Keratinocyte (primary cell): ENCODE measurements around the gene CUX1. TPM values are rescaled to one million over a fixed set of nuclear protein-coding genes. Genes with fewer than 3 reads are reported as not detected.

Experiments used
- DNase-seq: peaks from one replicate; pipeline ENCODE4 v3.0.0-alpha.2; 2011; ENCODE audit warnings: low read depth, missing footprints, low spot score
- FAIRE-seq: peaks from 2 replicates; lab custom pipeline; 2011; peaks lifted over from hg19 to GRCh38; lab: Jason Lieb, UNC
- H2AFZ ChIP-seq: 2 replicates; pipeline ENCODE4 v1.6.0; 2012; ENCODE audit warnings: low read length, control low read depth, inconsistent platforms; ENCODE audit not compliant: control insufficient read depth
- H3K27ac ChIP-seq: 2 replicates; pipeline ENCODE4 v1.5.1; 2011; ENCODE audit warnings: low read length; ENCODE audit not compliant: control insufficient read depth, insufficient read depth
- H3K27me3 ChIP-seq: 3 replicates; pipeline ENCODE4 v1.6.0; 2011; ENCODE audit warnings: low read length; ENCODE audit not compliant: control insufficient read depth, insufficient read depth; ENCODE audit errors: extremely low read depth
- H3K36me3 ChIP-seq, 2 experiments: 2 replicates in 1 of 2; 3 replicates in 1 of 2; pipeline ENCODE4 v1.5.1; 2011; ENCODE audit warnings: low read length in 2 of 2, mild to moderate bottlenecking in 1 of 2; ENCODE audit not compliant: control insufficient read depth in 2 of 2, insufficient read depth in 2 of 2; ENCODE audit errors: extremely low read depth in 1 of 2
- H3K4me1 ChIP-seq: 3 replicates; pipeline ENCODE4 v1.5.1; 2011; ENCODE audit warnings: low read length; ENCODE audit not compliant: control insufficient read depth, insufficient read depth; ENCODE audit errors: extremely low read depth
- H3K4me2 ChIP-seq: 3 replicates; pipeline ENCODE4 v1.6.0; 2011; ENCODE audit warnings: low read depth, low read length; ENCODE audit not compliant: control insufficient read depth, insufficient read depth; ENCODE audit errors: extremely low read depth
- H3K4me3 ChIP-seq, 3 experiments: fragments of 200-600 bp in 1 of 3; sonication (generic) in 1 of 3; 2 replicates in 2 of 3; 3 replicates in 1 of 3; pipeline ENCODE4 v1.5.1; 2011 to 2016; ENCODE audit warnings: low read length in 3 of 3, mild to moderate bottlenecking in 3 of 3, control low read depth in 2 of 3, inconsistent platforms in 1 of 3, low read depth in 1 of 3, mixed read lengths in 1 of 3, mixed run types in 1 of 3, moderate library complexity in 1 of 3; ENCODE audit not compliant: control insufficient read depth in 2 of 3, insufficient read depth in 2 of 3; ENCODE audit errors: extremely low read depth in 1 of 3
- H3K79me2 ChIP-seq: 2 replicates; pipeline ENCODE4 v1.6.0; 2012; ENCODE audit warnings: low read length; ENCODE audit not compliant: control insufficient read depth, insufficient read depth
- H3K9ac ChIP-seq: 3 replicates; pipeline ENCODE4 v1.6.0; 2011; ENCODE audit warnings: low read length; ENCODE audit not compliant: control insufficient read depth, insufficient read depth; ENCODE audit errors: extremely low read depth
- H3K9me1 ChIP-seq: 3 replicates; pipeline ENCODE4 v1.6.0; 2011; ENCODE audit warnings: low read length; ENCODE audit not compliant: control insufficient read depth, insufficient read depth; ENCODE audit errors: extremely low read depth
- H3K9me3 ChIP-seq: 2 replicates; pipeline ENCODE4 v1.5.1; 2012; ENCODE audit warnings: low read depth, low read length; ENCODE audit not compliant: control insufficient read depth
- H4K20me1 ChIP-seq: 3 replicates; pipeline ENCODE4 v1.6.0; 2011; ENCODE audit warnings: low read length; ENCODE audit not compliant: control insufficient read depth, insufficient read depth; ENCODE audit errors: extremely low read depth
- EZH2 ChIP-seq: IDR thresholded peaks from one replicate; pipeline ENCODE4 v1.6.1; 2012; ENCODE audit warnings: inconsistent platforms, mild to moderate bottlenecking, low read length, moderate library complexity
- dilution Hi-C: fragments of 300-500 bp; cut with MboI; formaldehyde crosslinking; loops from one replicate; pipeline ENCODE4 v1.7.0; 2020; ENCODE audit warnings: low sequenced_read_pairs; ENCODE audit not compliant: extremely low pct_ligation_motif_present
- polyA plus RNA-seq, 5 experiments: library from polyadenylated mRNA; depleted of rRNA in 3 of 5; stranded (reverse) in 3 of 5; stranded (forward) in 1 of 5; unstranded in 1 of 5; fragments of >200 nt; gene quantifications; 1 replicate in 1 of 5; 2 replicates in 3 of 5; 3 replicates in 1 of 5; pipeline versions ENCODE4 v1.2.1 to v1.2.3, GENCODE V29; 2011 to 2012; ENCODE audit warnings: missing spikeins in 2 of 5, low read depth in 1 of 5, low replicate concordance in 1 of 5
- TF ChIP-seq, protein P1 (sequence below), 3 experiments: IDR thresholded peaks in 1 of 3; conservative IDR thresholded peaks in 1 of 3; optimal IDR thresholded peaks in 1 of 3; 2 replicates in 2 of 3; 3 replicates in 1 of 3; pipeline versions ENCODE3 to v1.5.1; 2011; ENCODE audit warnings: low read length in 3 of 3, mild to moderate bottlenecking in 3 of 3, moderate library complexity in 2 of 3, control low read depth in 1 of 3, inconsistent platforms in 1 of 3; ENCODE audit not compliant: insufficient read depth in 2 of 3; ENCODE audit errors: extremely low read depth in 1 of 3

The CUX1 gene
- polyA plus RNA-seq, 1 donor (not counting 4 experiments of a cell fraction or from before 2014, with no cell fraction given): 18.3 TPM

DNA sequence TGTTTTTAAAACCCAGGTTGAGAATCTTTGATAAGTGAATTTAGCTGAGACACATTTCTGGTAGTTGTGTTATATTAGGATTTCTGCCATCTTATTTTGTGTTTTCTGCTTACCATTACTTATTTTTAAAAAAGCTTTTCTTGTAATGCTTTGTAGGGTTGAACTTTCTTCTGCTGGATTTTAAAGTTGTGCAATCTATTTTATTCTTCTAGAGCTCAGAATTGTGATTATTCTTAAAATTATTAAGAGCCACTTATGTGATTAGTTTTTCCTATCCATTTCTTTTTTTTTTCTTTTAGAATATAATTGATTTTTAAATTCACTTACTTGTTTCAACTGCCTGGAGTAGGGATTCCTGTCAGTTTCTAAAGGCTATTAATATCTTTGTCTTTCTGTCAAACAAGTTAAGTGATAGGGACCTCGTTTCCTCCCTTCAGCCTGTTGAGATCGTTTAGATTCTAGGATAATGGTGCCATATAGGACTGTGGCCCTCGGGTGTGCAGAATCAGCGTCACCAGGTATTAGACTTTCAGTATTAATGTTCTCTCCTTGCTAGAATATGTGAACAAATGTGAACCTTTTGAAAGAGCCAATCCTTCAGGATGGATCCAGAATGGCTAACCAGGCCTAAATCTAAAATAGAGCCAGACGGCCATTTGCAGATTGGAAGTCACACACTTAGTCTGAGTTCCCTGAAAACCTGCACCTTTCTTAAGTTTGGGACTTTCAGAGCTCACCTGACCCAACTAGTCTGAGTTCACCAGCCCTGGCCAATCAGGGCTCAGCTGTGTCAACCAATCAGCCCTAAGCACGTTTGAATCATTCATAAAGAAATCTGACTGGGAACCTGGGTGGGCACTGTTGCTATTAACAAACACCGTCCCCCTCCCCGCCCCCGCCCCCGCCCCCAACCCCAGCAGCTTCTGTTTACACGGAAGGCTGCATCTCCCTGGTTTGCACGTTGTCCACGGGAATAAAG, 26.2 kb downstream of the CUX1 start:
- Histone ChIP-seq H4K20me1 (peaks cover 5% of the 10 kb centered on the region), H3K9me1 (no peaks in the 10 kb centered on the region), H3K4me3 (no peak overlapping the region), H3K36me3 (no peaks in the 10 kb centered on the region), H3K9me3 (peaks cover 6% of the 10 kb centered on the region), H3K79me2 (peaks cover 36% of the 10 kb centered on the region), H3K27ac (no peak overlapping the region), H3K9ac (no peak overlapping the region), H2AFZ (no peak overlapping the region), H3K4me1 (no peaks in the 10 kb centered on the region), H3K4me2 (no peak overlapping the region), H3K27me3 (no peaks in the 10 kb centered on the region)
- FAIRE-seq (no peak), DNase-seq (no peak)
- dilution Hi-C loops: no loop called here
- TF ChIP-seq, protein P1, sequence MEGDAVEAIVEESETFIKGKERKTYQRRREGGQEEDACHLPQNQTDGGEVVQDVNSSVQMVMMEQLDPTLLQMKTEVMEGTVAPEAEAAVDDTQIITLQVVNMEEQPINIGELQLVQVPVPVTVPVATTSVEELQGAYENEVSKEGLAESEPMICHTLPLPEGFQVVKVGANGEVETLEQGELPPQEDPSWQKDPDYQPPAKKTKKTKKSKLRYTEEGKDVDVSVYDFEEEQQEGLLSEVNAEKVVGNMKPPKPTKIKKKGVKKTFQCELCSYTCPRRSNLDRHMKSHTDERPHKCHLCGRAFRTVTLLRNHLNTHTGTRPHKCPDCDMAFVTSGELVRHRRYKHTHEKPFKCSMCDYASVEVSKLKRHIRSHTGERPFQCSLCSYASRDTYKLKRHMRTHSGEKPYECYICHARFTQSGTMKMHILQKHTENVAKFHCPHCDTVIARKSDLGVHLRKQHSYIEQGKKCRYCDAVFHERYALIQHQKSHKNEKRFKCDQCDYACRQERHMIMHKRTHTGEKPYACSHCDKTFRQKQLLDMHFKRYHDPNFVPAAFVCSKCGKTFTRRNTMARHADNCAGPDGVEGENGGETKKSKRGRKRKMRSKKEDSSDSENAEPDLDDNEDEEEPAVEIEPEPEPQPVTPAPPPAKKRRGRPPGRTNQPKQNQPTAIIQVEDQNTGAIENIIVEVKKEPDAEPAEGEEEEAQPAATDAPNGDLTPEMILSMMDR (optimal IDR thresholded peaks at IDR 0.05 in 1 of 3, IDR thresholded peaks at IDR 0.05 in 1 of 3, conservative IDR thresholded peaks at IDR 0.05 in 1 of 3; ENCODE audit: extremely low read depth in 1 of 3, insufficient read depth in 2 of 3, low read length in 3 of 3): no peak
- no peak for TF ChIP-seq EZH2

GRCh38 chr7:101845974-101846373, 28.5 kb downstream of the CUX1 start:
- Histone ChIP-seq H3K9me1 (no peaks in the 10 kb centered on the region), H3K4me2 (no peak overlapping the region), H2AFZ (no peak overlapping the region), H3K27me3 (no peaks in the 10 kb centered on the region), H4K20me1 (peaks cover 5% of the 10 kb centered on the region), H3K36me3 (no peaks in the 10 kb centered on the region), H3K4me3 (no peak overlapping the region), H3K4me1 (no peaks in the 10 kb centered on the region), H3K27ac (no peak overlapping the region), H3K9me3 (peaks cover 6% of the 10 kb centered on the region), H3K9ac (no peak overlapping the region), H3K79me2 (peaks cover 36% of the 10 kb centered on the region)
- no peak for TF ChIP-seq EZH2
- TF ChIP-seq, protein P1 (optimal IDR thresholded peaks at IDR 0.05 in 1 of 3, IDR thresholded peaks at IDR 0.05 in 1 of 3, conservative IDR thresholded peaks at IDR 0.05 in 1 of 3; ENCODE audit: extremely low read depth in 1 of 3, insufficient read depth in 2 of 3, low read length in 3 of 3): no peak
- DNase-seq (no peak), FAIRE-seq (no peak)
- dilution Hi-C loops: no loop called here
